Prostate gland (tissue), 2 donors: ENCODE results near the gene BMPR2.

Experiments used
- CTCF ChIP-seq, 4 experiments: fragments of 200-600 bp in 2 of 4; fragments of 450-650 bp in 2 of 4; sonication (generic) in 2 of 4; IDR thresholded peaks; 1 replicate in 3 of 4; 2 replicates in 1 of 4; pipeline ENCODE4 v1.5.1; 2016 to 2019; ENCODE audit warnings: antibody characterized with exemption in 4 of 4, mild to moderate bottlenecking in 2 of 4, moderate library complexity in 2 of 4
- POLR2AphosphoS5 ChIP-seq: sonication (generic); formaldehyde crosslinking; IDR thresholded peaks from one replicate; pipeline ENCODE4 v1.6.1; 2017; ENCODE audit warnings: antibody characterized with exemption

- TF ChIP-seq POLR2AphosphoS5: no peak
- TF ChIP-seq CTCF (IDR thresholded peaks at IDR 0.05): no peak
Observed at GRCh38 chr2:202449344-202449743, 73.2 kb downstream of the BMPR2 start.
